Prostate gland (tissue), 2 donors: ENCODE results near the gene PHYHIPL. TPM values are rescaled to one million over a fixed set of nuclear protein-coding genes. Genes with fewer than 3 reads are reported as not detected.

Source experiments
- DNase-seq: peaks from one replicate; pipeline ENCODE4 v3.0.0-alpha.2; 2019; ENCODE audit warnings: low spot score
- H3K27ac ChIP-seq, 2 donors: fragments of 200-600 bp; sonication (generic); 2 replicates each; pipeline ENCODE4 v1.5.1; 2017 to 2019
- H3K27me3 ChIP-seq: fragments of 200-600 bp; sonication (generic); replicated peaks from 2 replicates; pipeline ENCODE4 v1.5.1; 2019; ENCODE audit not compliant: insufficient read depth
- H3K36me3 ChIP-seq, 2 donors: fragments of 200-600 bp; sonication (generic); 1 replicate in 1 of 2; 2 replicates in 1 of 2; pipeline versions ENCODE4 v1.5.1 to v1.8.1; 2017 to 2019
- H3K4me1 ChIP-seq: fragments of 200-600 bp; sonication (generic); replicated peaks from 2 replicates; pipeline ENCODE4 v1.5.1; 2019
- H3K4me3 ChIP-seq, 2 donors: fragments of 200-600 bp; sonication (generic); 2 replicates each; pipeline ENCODE4 v1.5.1; 2017 to 2019
- H3K9me3 ChIP-seq: fragments of 200-600 bp; sonication (generic); 2 replicates; pipeline ENCODE4 v1.5.1; 2017
- POLR2A ChIP-seq: fragments of 450-650 bp; IDR thresholded peaks from one replicate; pipeline ENCODE4 v1.6.1; 2016; ENCODE audit warnings: antibody characterized with exemption, mild to moderate bottlenecking
- POLR2AphosphoS5 ChIP-seq: sonication (generic); formaldehyde crosslinking; IDR thresholded peaks from one replicate; pipeline ENCODE4 v1.6.1; 2017; ENCODE audit warnings: antibody characterized with exemption
- WGBS: methylation state at CpG from one replicate; pipeline ENCODE4 v1.1.5; 2018; 5-methylcytosine and 5-hydroxymethylcytosine counted together
- intact Hi-C: fragments of 100-400 bp; cut with DNase I; formaldehyde crosslinking; loops from one replicate; pipeline ENCODE4 v1.14.2; 2022
- total RNA-seq, 2 donors: library from RNA; depleted of rRNA; stranded (reverse); fragments of >200 nt; gene quantifications; one replicate each; pipeline ENCODE4 v1.1.0, GENCODE V29; 2016
- TF ChIP-seq, protein P1 (sequence below), 4 experiments: fragments of 200-600 bp in 2 of 4; fragments of 450-650 bp in 2 of 4; sonication (generic) in 2 of 4; IDR thresholded peaks; 1 replicate in 3 of 4; 2 replicates in 1 of 4; pipeline ENCODE4 v1.5.1; 2016 to 2019; ENCODE audit warnings: antibody characterized with exemption in 4 of 4, mild to moderate bottlenecking in 2 of 4, moderate library complexity in 2 of 4

Gene PHYHIPL
- total RNA-seq, 2 donors from 2014 or later, result 7.0 to 32.1 TPM

DNA sequence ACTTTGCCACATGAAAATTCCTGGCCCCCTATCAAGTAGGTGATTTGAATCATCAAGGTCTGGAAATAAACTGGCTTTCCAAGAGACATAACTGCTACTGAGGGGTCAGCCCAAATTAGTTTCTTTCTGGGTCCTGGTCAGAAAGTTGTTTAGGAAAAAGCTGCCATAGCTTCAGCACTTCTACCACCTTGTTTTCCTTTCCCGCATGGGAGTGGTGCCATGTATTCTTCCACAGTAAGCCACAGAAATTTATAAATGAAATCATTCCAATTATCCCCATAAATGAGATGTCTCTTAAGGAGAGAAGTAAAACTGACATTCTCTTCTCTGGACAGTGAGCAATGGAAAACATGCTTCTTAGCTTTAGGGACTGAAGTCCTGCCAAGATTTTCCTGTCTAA, 80.8 kb downstream of the PHYHIPL start:
- intact Hi-C loops, result no loop called here
- no peaks in the 10 kb centered on the region for H3K9me3 ChIP-seq
- TF ChIP-seq, protein P1, sequence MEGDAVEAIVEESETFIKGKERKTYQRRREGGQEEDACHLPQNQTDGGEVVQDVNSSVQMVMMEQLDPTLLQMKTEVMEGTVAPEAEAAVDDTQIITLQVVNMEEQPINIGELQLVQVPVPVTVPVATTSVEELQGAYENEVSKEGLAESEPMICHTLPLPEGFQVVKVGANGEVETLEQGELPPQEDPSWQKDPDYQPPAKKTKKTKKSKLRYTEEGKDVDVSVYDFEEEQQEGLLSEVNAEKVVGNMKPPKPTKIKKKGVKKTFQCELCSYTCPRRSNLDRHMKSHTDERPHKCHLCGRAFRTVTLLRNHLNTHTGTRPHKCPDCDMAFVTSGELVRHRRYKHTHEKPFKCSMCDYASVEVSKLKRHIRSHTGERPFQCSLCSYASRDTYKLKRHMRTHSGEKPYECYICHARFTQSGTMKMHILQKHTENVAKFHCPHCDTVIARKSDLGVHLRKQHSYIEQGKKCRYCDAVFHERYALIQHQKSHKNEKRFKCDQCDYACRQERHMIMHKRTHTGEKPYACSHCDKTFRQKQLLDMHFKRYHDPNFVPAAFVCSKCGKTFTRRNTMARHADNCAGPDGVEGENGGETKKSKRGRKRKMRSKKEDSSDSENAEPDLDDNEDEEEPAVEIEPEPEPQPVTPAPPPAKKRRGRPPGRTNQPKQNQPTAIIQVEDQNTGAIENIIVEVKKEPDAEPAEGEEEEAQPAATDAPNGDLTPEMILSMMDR (IDR thresholded peaks at IDR 0.05), result no peak
- TF ChIP-seq POLR2AphosphoS5, result no peak
- TF ChIP-seq POLR2A, result no peak
- H3K4me1 ChIP-seq, result no peaks in the 10 kb centered on the region
- 67% methylated on average over 1 of the region's 1 CpG for WGBS
- H3K27ac ChIP-seq, result no peak overlapping the region
- H3K27me3 ChIP-seq, result no peaks in the 10 kb centered on the region
- no peak for DNase-seq
- H3K36me3 ChIP-seq, result no peaks in the 10 kb centered on the region
- no peak overlapping the region for H3K4me3 ChIP-seq

DNA sequence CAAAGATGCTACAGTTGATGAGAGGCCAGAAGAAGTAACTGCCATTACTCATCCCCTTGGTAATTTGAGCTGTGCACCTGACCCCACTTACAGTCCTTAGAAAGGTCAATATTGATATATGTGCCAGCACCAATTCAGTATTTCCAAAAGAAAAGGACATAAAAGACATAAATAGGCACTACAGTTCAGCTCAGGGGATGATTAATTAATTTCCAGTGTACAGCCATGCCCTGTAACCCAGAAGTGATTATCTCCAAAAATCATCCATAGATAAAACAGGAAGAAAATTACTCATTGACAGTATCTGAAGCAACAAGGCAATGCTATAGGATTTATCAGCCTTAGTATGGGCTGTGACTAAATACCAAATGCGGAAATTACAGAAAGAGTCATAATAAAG, 82.4 kb downstream of the PHYHIPL start:
- TF ChIP-seq, protein P1 (IDR thresholded peaks at IDR 0.05), result no peak
- TF ChIP-seq POLR2A (no peak), POLR2AphosphoS5 (no peak)
- Histone ChIP-seq H3K27me3 (no peaks in the 10 kb centered on the region), H3K27ac (no peak overlapping the region), H3K4me1 (no peaks in the 10 kb centered on the region), H3K9me3 (no peaks in the 10 kb centered on the region), H3K4me3 (no peak overlapping the region), H3K36me3 (no peaks in the 10 kb centered on the region)
- DNase-seq, result no peak
- 100% methylated on average over 1 of the region's 1 CpG for WGBS
- intact Hi-C loops, result no loop called here

DNA sequence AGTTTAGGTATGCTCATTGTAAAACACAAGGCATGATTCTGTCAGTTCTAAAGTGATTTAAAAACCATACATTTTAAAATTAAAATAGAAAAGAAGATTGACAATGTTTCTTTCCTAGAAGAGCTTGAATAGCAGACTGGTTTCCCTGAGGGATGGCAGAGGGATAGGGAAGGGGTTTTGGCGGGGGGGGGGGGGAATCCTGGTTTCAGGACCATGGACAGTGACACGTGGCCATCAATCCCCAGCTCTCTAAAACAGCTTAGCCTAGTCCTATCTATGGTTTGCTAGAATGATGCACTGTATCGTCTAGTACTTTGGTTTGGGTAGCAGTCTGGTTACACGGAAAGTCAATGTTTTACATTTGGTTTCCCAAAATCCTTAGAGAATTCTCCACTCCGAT, 88.7 kb downstream of the PHYHIPL start:
- Histone ChIP-seq H3K9me3 (no peaks in the 10 kb centered on the region), H3K4me1 (no peaks in the 10 kb centered on the region), H3K4me3 (no peak overlapping the region), H3K36me3 (peaks cover 0 to 4% of the 10 kb centered on the region in 2 donors), H3K27ac (no peak overlapping the region), H3K27me3 (no peaks in the 10 kb centered on the region)
- TF ChIP-seq POLR2AphosphoS5 (no peak), POLR2A (no peak)
- TF ChIP-seq, protein P1 (IDR thresholded peaks at IDR 0.05), result no peak
- 68% methylated on average over 5 of the region's 5 CpGs for WGBS
- no peak for DNase-seq
- intact Hi-C loops, result no loop called here

DNA sequence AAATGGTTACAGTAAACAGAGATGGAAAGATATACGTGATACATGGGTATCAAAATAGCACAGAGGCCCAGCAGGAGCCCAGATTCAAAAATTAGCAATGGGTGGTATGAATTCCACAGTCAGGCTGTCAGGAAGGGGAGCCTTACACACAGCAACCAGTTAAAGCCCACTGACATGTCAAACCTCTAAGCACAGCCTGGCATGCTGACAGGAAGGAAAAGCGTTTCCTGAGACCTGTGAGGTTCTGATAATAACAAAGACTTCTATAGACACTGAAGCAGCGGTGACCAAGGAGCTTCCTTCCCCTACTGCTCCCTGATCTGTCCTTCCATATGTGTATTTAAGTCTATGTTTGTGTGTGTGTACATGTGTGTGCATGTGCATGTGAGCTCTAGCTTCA, 89.9 kb downstream of the PHYHIPL start:
- 49% methylated on average over 3 of the region's 3 CpGs for WGBS
- DNase-seq, result no peak
- intact Hi-C loops, result no loop called here

DNA sequence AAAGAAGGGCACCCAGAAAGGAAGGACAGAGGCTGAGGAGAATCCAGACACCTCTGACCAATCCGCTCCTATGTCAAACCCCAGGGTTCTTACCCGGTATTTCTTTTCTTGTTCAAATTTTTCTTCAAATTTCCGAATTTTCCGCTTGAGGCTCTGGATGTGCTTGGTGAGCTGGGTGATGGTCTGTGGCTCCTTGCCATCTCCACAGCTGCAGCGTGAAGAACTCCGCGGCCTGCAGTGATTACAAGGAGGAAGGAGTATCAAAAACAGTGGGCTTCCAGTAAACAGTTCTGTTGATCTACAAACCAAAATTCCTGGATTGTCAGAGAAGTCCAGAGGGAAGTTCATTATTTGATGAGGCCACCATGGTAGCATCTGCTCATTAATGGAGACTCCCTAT, 92.0 kb downstream of the PHYHIPL start:
- WGBS, result 97% methylated on average over 7 of the region's 7 CpGs
- intact Hi-C loops, result no loop called here
- no peak overlapping the region for H3K4me3 ChIP-seq
- H3K27ac ChIP-seq, result no peak overlapping the region
- H3K9me3 ChIP-seq, result no peaks in the 10 kb centered on the region
- peaks cover under 1% of the 10 kb centered on the region for H3K4me1 ChIP-seq
- no peak for DNase-seq
- H3K36me3 ChIP-seq, result peaks cover 0 to 4% of the 10 kb centered on the region in 2 donors
- H3K27me3 ChIP-seq, result no peaks in the 10 kb centered on the region
- TF ChIP-seq POLR2AphosphoS5 (no peak), POLR2A (no peak)
- TF ChIP-seq, protein P1 (IDR thresholded peaks at IDR 0.05), result no peak

More for the DNA sequence above, 89.9 kb downstream of the PHYHIPL start:
- H3K9me3 ChIP-seq, result no peaks in the 10 kb centered on the region
- no peaks in the 10 kb centered on the region for H3K27me3 ChIP-seq
- no peak overlapping the region for H3K27ac ChIP-seq
- H3K4me1 ChIP-seq, result no peaks in the 10 kb centered on the region
- TF ChIP-seq, protein P1 (IDR thresholded peaks at IDR 0.05), result no peak
- no peak overlapping the region for H3K4me3 ChIP-seq
- H3K36me3 ChIP-seq, result peaks cover 0 to 4% of the 10 kb centered on the region in 2 donors
